HepG2 (cell line): ENCODE data around the gene NUDT6.

Experiments used
- HOXA5 ChIP-seq: sonication (generic); formaldehyde crosslinking; IDR thresholded peaks from 2 replicates; pipeline ENCODE4 v1.4.0; 2020; ENCODE audit warnings: missing genetic modification reagents
- ISL2 ChIP-seq: sonication (generic); formaldehyde crosslinking; IDR thresholded peaks from 2 replicates; pipeline ENCODE4 v1.5.0; 2020; ENCODE audit warnings: missing genetic modification reagents
- POLR2AphosphoS5 ChIP-seq: IDR thresholded peaks from 2 replicates; pipeline ENCODE4 v1.6.1; 2012; ENCODE audit warnings: low read depth, low read length
- REL ChIP-seq: sonication (generic); formaldehyde crosslinking; conservative IDR thresholded peaks from 2 replicates; pipeline ENCODE4 v1.8.0; 2022; ENCODE audit warnings: mild to moderate bottlenecking, missing genetic modification reagents, moderate library complexity
- ZNF205 ChIP-seq: IDR thresholded peaks from 2 replicates; pipeline ENCODE4 v1.6.1; 2018; ENCODE audit warnings: missing biosample characterization, missing genetic modification reagents
- ZNF354B ChIP-seq: sonication (generic); formaldehyde crosslinking; IDR thresholded peaks from 2 replicates; pipeline ENCODE4 v1.8.0; 2022; ENCODE audit warnings: mild to moderate bottlenecking, missing genetic modification reagents
- TF ChIP-seq, protein P1 (sequence below): sonication (generic); formaldehyde crosslinking; IDR thresholded peaks from 2 replicates; pipeline ENCODE4 v1.5.0; 2020; ENCODE audit warnings: mild to moderate bottlenecking, missing genetic modification reagents, moderate library complexity
- TF ChIP-seq, protein P2 (sequence below): IDR thresholded peaks from 2 replicates; pipeline ENCODE4 v1.6.1; 2016; ENCODE audit warnings: low read depth, control low read depth
- TF ChIP-seq, protein P3 (sequence below): sonication (generic); formaldehyde crosslinking; IDR thresholded peaks from 2 replicates; pipeline ENCODE4 v1.8.0; 2022; ENCODE audit warnings: missing genetic modification reagents, low read depth, mild to moderate bottlenecking, borderline replicate concordance

DNA sequence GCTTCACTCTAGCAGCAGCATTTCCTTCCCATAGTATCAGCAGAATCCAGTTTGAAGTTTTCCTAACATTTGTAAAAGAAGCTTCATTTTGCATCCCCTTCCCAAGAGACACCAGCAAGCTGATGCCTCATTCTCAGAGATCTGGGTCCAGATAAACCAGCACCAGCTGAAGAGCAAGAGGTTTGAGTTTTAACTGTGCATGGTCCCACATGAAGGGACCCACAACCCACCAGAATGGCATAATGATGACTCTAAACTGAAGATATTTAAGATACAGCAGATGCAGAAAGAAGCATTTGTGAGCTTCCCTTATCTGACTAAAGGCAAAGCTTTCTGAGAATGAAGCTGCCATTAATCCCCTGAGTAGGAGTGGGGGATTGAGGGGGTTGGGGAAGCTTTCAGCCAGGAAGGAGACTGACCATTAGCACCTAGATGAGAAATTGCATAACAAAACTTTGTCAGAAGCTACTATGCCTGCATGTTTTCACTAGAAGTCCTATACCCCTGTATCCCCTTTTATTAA, 18.6 kb downstream of the NUDT6 start:
- TF ChIP-seq HOXA5 (CRISPR knock-in tag) = no peak
- no peak for TF ChIP-seq ZNF205 (CRISPR knock-in tag)
- TF ChIP-seq, protein P1, sequence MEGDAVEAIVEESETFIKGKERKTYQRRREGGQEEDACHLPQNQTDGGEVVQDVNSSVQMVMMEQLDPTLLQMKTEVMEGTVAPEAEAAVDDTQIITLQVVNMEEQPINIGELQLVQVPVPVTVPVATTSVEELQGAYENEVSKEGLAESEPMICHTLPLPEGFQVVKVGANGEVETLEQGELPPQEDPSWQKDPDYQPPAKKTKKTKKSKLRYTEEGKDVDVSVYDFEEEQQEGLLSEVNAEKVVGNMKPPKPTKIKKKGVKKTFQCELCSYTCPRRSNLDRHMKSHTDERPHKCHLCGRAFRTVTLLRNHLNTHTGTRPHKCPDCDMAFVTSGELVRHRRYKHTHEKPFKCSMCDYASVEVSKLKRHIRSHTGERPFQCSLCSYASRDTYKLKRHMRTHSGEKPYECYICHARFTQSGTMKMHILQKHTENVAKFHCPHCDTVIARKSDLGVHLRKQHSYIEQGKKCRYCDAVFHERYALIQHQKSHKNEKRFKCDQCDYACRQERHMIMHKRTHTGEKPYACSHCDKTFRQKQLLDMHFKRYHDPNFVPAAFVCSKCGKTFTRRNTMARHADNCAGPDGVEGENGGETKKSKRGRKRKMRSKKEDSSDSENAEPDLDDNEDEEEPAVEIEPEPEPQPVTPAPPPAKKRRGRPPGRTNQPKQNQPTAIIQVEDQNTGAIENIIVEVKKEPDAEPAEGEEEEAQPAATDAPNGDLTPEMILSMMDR (CRISPR knock-in tag) = no peak
- TF ChIP-seq POLR2AphosphoS5 = no peak
- TF ChIP-seq REL = no peak
- TF ChIP-seq ZNF354B (CRISPR knock-in tag) = no peak
- TF ChIP-seq, protein P2, sequence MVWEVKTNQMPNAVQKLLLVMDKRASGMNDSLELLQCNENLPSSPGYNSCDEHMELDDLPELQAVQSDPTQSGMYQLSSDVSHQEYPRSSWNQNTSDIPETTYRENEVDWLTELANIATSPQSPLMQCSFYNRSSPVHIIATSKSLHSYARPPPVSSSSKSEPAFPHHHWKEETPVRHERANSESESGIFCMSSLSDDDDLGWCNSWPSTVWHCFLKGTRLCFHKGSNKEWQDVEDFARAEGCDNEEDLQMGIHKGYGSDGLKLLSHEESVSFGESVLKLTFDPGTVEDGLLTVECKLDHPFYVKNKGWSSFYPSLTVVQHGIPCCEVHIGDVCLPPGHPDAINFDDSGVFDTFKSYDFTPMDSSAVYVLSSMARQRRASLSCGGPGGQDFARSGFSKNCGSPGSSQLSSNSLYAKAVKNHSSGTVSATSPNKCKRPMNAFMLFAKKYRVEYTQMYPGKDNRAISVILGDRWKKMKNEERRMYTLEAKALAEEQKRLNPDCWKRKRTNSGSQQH = no peak
- TF ChIP-seq ISL2 (CRISPR knock-in tag) = no peak
- TF ChIP-seq, protein P3, sequence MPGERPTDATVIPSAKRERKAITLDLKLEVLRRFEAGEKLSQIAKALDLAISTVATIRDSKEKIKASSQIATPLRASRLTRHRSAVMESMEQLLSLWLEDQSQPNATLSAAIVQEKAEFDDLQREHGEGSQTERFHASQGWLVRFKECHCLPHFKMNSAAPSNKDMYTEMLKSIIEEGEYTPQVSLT (CRISPR knock-in tag) = no peak
